ENCODE measurements around the gene RHOU.
A peak's percentile ranks its signal among the peaks of the same experiment; 100 is the strongest.
"Not testable (repeated sequence)": the region's sequence is repeated elsewhere in the genome, so short reads cannot be mapped to it uniquely, and the experiment has no call there.

Gene RHOU

DNA sequence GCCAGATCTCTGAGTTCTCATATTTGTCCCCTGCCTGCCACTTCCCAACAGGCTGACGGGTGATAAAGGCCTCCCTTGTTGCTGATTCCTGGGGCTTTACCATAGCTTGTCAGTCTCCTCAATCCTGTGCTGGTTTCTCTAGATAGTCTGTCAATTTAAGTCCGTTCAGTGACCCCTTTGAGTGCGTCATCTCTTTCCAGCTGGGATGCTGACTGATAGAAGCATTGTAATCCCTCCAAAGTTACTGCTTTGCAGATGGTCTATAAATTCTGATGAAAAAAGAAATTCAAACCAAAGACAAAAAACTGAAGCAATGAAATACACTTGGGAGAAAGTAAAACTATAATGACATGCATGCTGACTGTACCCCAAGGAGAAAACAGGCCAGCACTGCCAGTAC, 28.3 kb downstream of the RHOU start:
- DNase-seq, result no peak

DNA sequence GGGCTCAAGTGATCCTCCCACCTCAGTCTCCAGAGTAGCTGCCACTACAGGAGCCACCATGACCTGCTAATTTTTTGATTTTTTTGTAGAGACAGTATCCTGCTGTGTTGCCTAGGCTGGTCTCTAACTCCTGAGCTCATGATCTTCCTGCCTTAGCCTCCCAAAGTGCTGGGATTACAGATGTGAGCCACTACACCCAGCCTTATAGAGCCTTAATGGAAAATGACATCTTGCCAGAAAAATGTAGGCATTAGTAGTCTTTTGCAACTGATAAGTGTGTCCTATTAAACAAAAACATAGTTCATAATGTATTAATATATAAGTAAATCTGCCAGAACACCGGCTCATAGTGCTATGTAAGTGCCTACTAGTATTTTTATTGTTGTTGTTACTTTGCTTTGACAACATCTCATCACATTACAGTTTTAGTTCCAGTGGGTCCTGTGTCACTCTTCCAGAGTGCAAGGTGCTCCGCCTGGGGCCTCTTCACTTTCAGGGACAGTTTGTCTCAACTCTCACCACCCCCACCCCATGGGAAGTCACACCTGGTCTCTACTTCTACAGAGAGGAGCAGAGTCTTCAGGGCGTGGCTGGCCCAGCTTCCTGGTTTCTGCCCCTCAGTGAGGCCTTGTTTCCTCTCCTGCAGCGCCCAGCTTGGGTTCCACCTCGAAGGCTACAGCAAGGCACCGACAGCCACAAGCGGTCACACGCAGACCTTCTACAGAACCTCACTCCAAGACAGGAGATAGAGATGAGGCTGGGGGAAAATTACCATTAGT, 30.1 kb downstream of the RHOU start:
- DNase-seq, result no peak

DNA sequence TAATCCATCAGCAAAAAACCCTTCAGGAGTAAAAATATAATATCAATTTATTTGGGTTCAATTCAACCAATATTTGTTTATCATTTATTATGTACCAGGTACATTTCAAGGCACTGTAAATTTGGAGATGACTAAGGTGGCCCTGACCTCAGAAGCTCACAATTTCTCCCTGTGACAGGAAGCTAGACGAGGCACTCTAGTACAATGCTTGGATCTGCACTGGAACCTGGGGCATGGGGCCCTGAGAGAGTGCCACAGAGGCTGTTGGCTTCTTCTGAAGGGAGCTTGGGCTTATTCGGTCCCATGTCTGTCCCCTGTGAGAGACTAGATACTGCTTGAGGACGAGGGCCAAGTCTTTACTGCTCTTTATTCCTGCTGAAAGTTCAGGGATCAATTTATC, 31.5 kb downstream of the RHOU start:
- DNase-seq, result no peak

DNA sequence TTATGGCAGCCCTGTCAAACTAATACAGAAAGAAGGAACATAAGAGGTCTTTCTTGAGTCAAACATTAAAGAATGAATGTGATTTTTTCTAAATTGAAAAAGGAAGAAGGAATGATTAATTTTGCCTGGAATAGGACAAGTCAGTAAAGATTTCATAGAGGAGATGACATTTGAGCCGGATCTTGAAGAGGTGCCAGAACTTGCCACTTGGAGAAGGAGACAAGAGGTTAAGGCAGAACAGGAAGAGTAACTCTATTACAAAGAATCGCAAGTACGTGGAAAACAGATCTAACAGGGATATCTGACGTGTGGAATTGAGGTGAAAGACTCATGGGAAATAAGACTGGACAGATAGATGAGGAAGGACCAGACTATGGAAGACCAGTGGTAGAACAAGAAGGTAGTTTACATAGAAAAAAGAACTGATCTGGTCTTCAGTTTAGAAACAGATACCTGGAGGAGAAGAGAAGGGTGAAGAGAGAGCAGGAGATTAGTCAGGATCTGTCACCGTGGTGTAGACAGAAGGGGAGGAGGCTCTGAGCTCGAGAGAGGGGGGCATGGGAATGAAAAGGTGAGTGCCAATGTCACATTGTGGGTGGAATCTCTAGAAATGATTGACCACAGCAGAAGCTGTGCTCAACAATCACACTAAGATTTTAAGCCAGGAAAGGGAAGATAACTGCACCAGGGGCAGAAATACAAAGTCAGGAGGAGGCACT, 32.5 kb downstream of the RHOU start:
- DNase-seq, result no peak

DNA sequence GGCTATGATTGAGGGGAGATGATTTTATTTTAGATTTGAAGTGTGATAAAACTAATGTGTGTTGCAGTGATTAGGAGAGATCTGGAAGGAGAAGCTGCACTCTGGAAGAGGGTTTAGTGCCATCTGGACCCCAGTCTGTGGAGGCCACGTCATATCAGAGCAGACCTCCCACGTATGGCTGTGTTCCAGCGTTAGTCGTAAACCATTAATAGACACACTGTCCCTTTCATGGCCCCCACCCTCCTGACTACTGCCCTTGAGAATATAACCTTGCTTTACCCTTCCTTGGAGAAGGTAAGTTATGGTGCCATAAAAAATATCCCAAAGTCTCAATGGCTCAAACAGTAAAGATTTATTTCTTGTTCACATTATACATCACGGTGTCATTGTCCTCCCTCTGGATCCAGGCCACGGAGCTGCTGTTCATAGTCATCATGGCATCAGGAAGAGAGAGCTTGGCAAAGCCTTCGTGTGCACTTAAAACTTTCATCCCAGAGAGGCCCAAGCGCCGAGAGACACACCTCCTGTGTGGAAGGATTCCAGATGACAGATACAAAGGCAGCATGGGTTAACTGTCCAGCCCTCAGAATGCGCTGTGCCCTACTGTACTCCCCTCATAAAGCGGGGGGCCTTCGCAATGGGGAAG, 33.2 kb downstream of the RHOU start:
- DNase-seq, result peak; percentile 17

DNA sequence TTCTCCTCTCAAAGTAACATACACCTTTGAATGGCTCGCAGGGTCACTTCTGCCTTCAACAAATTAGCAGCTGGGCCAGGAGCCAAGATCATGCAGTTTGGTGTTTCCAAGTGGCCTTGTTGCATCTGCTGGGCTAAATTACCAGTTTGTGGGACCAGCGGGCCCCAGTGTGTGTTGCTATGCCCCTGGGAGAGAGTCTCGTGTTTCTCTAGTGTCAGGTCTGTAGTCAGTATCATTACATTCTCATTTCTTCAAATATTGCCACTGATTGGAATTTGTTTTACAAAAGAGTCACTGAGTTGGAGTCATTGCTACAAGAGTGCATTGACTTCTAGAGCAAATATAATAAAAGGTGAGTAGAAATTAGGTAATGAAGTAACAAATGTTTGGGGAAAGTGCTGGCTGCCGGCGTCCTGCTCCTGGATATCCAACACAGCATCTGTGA, 35.5 kb downstream of the RHOU start:
- no peak for DNase-seq

DNA sequence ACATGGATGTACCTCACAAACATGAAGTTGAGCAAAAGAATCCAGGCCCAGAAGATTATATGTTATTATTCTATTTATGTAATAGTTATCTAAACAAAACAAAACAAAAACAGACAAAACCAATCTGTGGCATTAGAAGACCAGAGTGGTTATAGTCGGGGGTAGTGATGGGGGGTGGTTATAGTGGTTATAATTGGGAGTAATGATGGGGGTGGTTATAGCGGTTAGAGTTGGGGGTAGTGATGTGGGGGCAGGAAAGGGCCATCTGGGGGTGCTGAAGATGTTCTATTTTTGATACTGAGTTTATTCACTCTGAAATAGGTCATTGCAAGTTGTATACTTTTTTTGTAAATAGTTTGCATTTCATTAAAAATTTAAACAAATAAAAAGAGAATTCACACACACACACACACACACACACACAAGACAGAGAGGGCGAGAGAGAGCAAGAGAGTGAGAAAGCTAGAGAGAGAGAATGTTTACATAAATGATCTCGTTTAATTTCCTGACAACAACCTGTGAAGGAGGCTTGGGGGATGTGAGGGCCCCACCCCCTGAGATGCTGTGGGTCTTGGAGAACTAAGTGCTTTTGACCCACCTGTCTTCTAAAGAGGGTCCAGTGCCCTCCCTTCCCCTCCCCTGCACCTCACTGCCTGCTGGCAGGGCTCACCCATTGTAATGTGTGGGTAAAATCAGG, 37.4 kb downstream of the RHOU start:
- no peak for DNase-seq

DNA sequence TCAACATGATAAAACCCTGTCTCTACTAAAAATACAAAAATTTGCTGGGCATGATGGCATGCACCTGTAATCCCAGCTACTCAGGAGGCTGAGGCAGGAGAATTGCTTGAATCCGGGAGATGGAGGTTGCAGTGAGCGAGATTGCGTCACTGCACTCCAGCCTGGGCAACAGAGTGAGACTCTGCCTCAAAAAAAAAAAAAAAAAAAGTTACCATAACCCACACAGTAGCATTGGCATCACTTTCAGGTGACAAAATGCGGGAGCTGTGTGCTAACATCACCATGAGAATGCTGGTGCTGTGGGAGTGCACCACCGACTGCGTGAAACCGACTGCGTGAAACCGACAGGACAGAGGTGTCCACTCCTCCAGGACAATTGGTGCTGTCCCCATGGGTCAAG, 40.7 kb downstream of the RHOU start:
- DNase-seq, result not testable (repeated sequence)

DNA sequence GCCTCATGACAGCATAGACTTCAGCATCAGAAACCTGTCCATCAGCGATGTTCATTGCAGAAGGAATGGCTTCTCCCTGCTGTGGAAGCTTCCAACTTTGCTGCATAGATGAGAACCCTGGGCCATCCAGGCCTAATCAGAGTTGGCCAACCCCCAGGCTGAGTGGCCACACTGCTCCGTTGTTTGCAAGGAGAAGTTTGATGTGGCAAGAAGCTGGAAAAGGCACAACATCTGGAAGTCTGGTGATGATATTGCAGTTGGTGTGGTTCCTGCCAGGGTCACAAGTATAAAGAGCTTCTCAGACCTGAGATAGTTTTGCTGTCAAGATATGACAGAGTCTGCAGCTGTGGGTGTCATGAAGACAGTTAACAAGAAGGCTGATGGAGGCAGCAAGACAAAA, 41.2 kb downstream of the RHOU start:
- DNase-seq, result no peak

DNA sequence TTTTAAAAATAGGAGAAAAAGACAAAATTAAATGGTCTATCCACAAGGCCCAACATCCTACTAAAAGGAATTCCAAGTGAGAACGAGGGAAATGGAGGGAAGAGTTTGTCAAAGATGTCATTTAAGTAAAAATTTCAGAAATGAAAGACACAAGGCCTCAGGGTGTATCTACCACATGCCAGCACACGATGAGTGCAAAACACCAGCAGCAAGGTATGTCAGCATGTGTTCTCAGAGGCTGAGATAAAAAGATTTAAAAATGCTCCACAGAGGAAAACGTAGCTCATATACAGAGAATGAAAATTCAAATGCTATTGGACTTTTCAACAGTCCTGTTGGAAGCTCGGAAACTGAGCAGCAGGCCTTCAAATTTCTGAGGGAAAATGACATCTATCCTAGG, 42.0 kb downstream of the RHOU start:
- DNase-seq, result no peak

DNA sequence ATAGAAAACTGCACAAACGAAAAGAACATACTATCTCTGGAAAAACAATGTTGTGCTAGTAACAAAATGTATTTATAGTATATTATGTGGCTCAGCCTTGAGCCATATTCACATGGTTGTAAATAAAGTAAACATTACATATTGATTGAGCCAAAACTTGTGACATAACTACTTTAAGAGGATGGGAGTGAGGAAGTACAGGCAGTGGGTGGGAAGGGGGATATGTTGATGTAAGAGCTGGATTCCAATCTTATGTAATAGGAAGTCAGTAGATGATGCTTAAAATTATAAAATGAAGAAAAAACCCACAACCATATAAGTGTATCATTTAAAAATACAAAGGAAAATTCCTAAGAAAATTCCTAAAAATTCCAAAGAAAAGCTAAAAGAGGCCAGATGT, 42.7 kb downstream of the RHOU start:
- no peak for DNase-seq

DNA sequence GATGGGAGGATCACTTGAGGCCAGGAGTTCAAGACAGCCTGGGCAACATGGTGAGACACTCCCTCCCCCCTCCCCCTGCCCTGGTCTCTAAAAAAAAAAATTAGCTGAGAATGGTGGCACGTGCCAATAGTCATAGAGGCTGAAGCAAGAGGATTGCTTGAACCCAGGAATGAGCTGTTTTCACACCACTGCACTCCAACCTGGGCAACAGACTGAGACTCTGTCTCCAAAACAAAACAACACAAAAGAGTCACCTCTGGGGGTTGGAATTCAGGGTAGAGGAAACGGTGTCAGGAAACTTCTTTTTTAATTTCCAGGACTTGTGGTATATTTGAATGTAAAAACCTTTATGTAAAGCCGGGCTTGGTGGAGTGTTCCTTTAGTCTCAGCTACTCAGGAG, 43.2 kb downstream of the RHOU start:
- no peak for DNase-seq

DNA sequence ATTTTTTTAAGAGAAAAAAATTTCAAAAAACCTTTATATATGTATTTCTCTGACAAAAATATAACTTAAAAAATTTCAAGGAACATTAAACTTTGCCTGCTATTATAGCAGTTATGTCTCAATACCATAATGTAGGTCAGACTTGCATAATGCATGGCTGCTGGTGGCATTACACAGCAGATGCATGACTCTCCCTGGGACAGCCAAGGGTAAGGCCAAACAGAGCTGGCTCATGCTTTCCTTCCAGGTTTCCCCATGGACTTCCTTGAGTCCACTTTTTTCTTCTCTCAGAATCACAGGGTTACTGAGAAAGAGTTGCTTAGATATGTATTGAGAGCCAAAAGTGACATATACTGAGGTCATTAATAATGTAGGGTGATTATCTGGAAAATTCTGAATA, 43.7 kb downstream of the RHOU start:
- DNase-seq, result no peak

DNA sequence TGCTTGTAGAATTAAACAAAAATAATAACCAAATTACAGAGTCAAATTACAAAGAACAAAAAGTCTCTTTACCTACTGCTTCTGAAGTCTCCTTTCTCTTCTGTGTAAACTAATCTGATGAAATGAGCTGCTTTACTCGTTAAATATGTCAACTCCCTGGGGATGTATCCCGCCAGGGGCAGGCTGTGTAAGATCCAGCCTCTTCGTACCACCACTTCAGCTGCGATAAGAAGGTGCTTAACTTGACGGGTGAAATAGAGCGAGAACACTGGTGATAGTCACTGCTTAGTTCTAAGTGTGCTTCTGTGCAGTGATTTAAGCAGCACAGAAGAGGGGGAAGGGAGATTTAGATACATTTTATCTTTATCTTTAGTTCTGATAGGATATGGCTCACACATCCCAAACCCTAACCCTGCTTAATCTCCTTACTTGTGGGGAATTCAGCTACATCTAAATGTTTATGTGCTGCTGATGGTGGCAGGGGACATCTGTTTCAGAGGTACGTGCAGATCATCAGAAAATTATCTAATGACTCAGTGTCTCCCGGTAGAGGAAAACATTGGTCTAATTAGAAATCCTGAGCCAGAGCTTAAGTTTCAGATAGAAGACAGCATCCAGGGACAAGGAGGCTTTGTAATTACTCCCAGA, 46.0 kb downstream of the RHOU start:
- peak; percentile 81 for DNase-seq

DNA sequence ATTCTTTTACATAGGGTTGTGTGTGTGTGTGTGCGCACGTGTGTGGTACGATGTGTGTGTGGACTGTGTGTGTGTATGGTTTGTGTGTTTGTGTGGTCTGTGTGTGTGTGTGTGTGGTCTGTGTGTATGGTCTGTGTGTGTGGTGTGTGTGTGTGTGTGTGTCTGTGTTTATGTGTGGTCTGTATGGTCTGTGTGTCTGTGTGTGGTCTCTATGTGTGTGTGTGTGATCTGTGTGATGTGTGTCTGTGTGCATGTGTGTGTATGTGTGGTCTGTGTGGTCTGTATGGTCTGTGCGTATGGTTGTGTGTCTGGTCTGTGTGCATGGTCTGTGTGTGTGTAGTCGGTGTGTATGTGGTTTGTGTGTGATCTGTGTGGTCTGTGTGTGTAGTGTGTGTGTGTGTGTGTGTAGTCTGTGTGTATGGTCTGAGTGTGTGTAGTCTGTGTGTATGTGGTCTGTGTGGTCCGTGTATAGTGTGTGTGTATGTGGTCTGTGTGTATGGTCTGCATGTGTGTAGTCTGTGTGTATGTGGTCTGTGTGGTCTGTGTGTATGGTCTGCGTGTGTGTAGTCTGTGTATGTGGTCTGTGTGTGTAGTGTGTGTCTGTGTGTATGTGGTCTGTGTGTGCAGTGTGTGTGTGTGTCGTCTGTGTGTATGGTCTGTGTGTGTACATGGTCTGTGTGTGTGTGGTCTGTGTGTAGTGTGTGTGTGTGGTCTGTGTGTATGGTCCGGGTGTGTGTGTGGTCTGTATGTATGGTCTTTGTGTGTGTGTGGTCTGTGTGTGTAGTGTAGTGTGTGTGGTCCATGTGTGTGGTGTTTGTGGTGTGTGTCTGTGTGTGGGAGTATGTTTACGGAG, 46.8 kb downstream of the RHOU start:
- no peak for DNase-seq

DNA sequence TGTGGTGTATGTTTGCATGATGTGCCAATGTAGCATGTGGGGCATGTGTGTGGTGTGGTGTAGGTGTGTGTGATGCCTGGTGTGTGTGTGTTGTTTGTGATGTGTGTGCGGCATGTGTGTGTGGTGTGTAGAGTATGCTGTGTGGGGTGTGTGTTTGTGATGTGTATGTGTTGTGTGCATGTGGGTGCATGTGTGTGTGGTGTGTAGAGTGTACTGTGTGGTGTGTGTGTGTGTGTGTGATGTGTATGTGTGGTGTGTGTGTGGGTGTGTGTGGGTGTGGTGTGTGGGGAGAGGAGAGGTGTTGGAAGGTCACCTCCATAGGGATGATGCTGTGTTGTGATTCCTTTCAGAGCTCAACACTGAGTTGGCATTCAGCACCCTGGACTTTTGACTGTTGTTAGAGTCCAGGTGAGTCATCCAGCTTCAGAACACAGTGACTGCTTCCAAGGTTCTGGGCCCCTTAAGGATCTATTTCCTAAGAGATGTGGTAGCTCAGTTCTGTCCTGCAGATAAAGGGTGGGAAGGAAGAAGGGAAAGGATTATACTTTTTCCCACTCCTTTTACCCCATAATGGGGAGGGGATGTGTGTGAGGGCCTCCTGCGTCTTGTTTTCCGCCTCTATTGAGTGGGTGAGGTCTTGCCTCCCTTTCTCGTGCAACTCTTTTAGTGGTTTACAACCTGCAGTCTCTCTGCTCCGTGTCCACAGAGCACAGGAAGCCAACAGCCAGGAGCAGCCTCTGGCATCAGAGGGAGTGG, 47.6 kb downstream of the RHOU start:
- DNase-seq, result peak; percentile 71

DNA sequence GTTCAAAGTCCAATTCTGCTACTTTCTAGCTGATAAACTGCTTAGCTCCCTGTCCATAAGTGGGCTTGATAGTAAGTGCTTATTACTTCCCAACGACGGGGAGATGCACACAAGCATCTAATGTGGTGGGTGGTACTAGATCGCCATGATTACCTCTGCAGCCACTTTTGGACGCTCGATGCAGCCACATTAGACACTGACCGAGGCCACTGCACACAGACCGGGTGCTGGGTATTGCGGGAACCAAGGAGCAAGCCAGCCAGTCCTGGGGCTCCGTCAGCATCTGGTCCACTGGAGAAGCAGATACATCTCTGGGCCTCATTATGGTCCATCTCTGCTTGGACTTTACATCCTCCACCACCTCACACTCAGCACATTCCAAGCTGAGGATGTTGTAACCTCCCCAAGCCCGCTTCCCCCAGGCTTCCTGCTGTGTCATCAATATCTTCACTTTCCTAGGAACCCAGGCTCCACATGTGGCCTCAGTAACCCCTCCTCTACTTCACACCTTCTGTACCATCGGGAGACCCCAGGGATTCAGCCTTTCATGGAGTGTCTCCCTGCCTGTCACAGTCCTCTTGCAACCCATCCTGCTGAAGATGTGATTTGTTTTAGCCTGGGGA, 48.2 kb downstream of the RHOU start:
- peak; percentile 15 for DNase-seq

DNA sequence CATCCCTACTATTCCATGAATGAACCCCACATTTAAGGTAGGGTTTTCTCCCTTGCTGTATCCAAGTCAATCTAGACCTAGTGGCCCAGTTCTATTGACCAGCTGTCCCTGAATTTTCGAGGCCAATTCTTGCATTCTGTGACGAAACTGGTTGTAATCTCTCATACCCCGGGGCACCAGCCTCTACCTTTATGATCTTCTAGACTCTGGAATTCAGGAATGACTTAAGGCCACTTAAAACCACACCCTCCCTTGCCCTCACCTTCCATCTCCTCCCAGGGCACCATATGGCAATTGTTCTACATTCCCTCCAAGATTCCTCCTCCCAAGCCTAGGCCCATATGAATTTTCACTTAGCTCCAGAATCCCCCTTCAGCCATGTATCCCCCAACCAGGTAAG, 48.9 kb downstream of the RHOU start:
- no peak for DNase-seq

DNA sequence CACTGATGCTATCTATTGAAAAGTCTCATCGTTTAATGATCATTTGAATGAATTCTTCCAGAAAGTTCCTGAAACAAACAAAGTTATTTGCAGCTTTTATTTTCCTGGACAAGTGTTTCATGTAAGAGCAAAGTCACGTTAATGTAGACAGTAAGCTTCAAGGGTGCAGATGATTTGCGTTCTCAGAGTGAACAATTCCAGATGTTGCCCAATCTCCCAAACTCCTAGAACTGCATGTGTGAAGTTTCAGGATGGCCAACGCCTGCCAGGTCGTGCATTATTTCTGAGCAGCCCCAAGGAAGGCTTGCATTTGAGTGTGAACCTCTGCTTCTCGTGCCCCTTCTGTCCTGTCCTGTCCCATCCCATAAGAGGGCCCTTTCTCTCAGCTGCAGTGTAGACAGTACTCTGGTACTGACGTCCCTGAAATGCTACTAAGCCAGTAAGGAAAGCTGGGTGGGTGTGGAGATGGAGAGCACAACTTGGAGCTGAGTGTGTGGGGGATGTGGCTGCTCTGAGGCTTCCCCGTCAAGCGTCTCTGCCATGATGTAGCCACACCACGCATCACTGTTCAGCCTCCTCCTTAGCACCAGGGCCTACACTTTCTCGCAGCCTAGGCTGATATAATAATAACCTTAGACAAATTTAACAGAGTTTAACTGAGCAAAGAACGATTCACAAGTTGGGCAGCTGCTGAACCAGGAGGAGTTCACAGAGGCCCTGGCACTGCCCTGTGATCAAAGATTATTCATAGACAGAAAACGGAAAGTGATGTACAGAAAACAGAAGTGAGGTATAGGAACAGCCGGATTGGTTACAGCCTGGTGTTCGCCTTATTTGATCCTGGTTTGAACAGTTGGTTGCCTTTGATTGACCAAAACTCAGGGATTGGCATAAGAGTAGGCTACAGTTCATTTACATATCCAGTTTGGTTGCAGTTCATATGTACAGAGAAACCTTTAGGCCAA, 50.4 kb downstream of the RHOU start:
- no peak for DNase-seq

Data from fibroblast of skin of right biceps (primary cell).